Measurements from ENCODE around the gene CDCA3.
"Not testable (repeated sequence)": the region's sequence is repeated elsewhere in the genome, so short reads cannot be mapped to it uniquely, and the experiment has no call there.

Gene CDCA3

GRCh38 chr12:6851153-6851920, at the start of gene CDCA3:
TSS of gene CDCA3 (minus strand) at chr12:6851286. CDS start at chr12:6850952, 334 bp downstream.
- TF ChIP-seq CTCF (conservative IDR thresholded peaks at IDR 0.05; ENCODE audit: low read depth, low read length), result no peak
- DNase-seq (ENCODE audit: low read depth), result peak; percentile 99
- H3K4me3 ChIP-seq (ENCODE audit: low read depth, low read length), result peak within 1 kb of the TSS; percentile 99

GRCh38 chr12:6899837-6900519, 48.9 kb upstream of the CDCA3 start:
- DNase-seq (ENCODE audit: low read depth), result peak; percentile 48
- no peak overlapping the region for H3K4me3 ChIP-seq (ENCODE audit: low read depth, low read length)
- TF ChIP-seq CTCF (conservative IDR thresholded peaks at IDR 0.05; ENCODE audit: low read depth, low read length), result no peak

GRCh38 chr12:6899427-6899826, 48.3 kb upstream of the CDCA3 start:
- no peak for TF ChIP-seq CTCF (conservative IDR thresholded peaks at IDR 0.05; ENCODE audit: low read depth, low read length)
- no peak overlapping the region for H3K4me3 ChIP-seq (ENCODE audit: low read depth, low read length)
- no peak for DNase-seq (ENCODE audit: low read depth)

- TF ChIP-seq CTCF (conservative IDR thresholded peaks at IDR 0.05; ENCODE audit: low read depth, low read length), result no peak
- DNase-seq (ENCODE audit: low read depth), result no peak
- no peak overlapping the region for H3K4me3 ChIP-seq (ENCODE audit: low read depth, low read length)
Measured at GRCh38 chr12:6896846-6897435, 45.9 kb upstream of the CDCA3 start.

GRCh38 chr12:6894321-6894720, 43.2 kb upstream of the CDCA3 start:
- no peak for DNase-seq (ENCODE audit: low read depth)
- no peak for TF ChIP-seq CTCF (conservative IDR thresholded peaks at IDR 0.05; ENCODE audit: low read depth, low read length)
- no peak overlapping the region for H3K4me3 ChIP-seq (ENCODE audit: low read depth, low read length)

GRCh38 chr12:6892683-6893082, 41.6 kb upstream of the CDCA3 start:
- DNase-seq (ENCODE audit: low read depth); H3K4me3 ChIP-seq (ENCODE audit: low read depth, low read length): not testable (repeated sequence)

GRCh38 chr12:6891646-6892001, 40.5 kb upstream of the CDCA3 start:
- peak overlapping the region; percentile 58 for H3K4me3 ChIP-seq (ENCODE audit: low read depth, low read length)
- no peak for DNase-seq (ENCODE audit: low read depth)
- TF ChIP-seq CTCF (conservative IDR thresholded peaks at IDR 0.05; ENCODE audit: low read depth, low read length), result no peak
